Parathyroid adenoma (tissue), 2 donors: ENCODE data around the gene KCTD16.

Source experiments
- H2AFZ ChIP-seq: fragments of 300-600 bp; sonication (generic); one replicate; pipeline ENCODE4 v1.7.0; 2017; ENCODE audit warnings: antibody characterized with exemption, mild to moderate bottlenecking
- H3K27ac ChIP-seq: fragments of 300-600 bp; sonication (generic); one replicate; pipeline ENCODE4 v1.7.0; 2017
- H3K27me3 ChIP-seq: fragments of 300-600 bp; sonication (generic); one replicate; pipeline ENCODE4 v1.7.0; 2017; ENCODE audit warnings: low read length; ENCODE audit not compliant: control insufficient read depth, insufficient read depth
- H3K36me3 ChIP-seq: fragments of 300-600 bp; sonication (generic); one replicate; pipeline ENCODE4 v1.7.0; 2017; ENCODE audit warnings: low read length; ENCODE audit not compliant: control insufficient read depth, insufficient read depth
- H3K4me1 ChIP-seq: fragments of 300-600 bp; sonication (generic); one replicate; pipeline ENCODE4 v1.7.0; 2017; ENCODE audit warnings: control low read depth
- H3K4me2 ChIP-seq: fragments of 300-600 bp; sonication (generic); one replicate; pipeline ENCODE4 v1.7.0; 2017; ENCODE audit warnings: low read length
- H3K4me3 ChIP-seq: fragments of 300-600 bp; sonication (generic); one replicate; pipeline ENCODE4 v1.7.0; 2017; ENCODE audit warnings: low read depth, low read length
- H3K79me2 ChIP-seq: fragments of 300-600 bp; sonication (generic); one replicate; pipeline ENCODE4 v1.7.0; 2017; ENCODE audit warnings: control low read depth
- H3K9ac ChIP-seq: fragments of 300-600 bp; sonication (generic); one replicate; pipeline ENCODE4 v1.7.0; 2017; ENCODE audit warnings: mild to moderate bottlenecking
- H3K9me3 ChIP-seq: fragments of 300-600 bp; sonication (generic); one replicate; pipeline ENCODE4 v1.7.0; 2017; ENCODE audit warnings: low read length; ENCODE audit not compliant: control insufficient read depth
- CTCF ChIP-seq: fragments of 300-600 bp; sonication (generic); IDR thresholded peaks from one replicate; pipeline ENCODE4 v1.7.0; 2017; ENCODE audit warnings: antibody characterized with exemption, mild to moderate bottlenecking
- donor health status: primary hyperparathyroidism.

Gene KCTD16

GRCh38 chr5:144374637-144375036 is 204.0 kb downstream of the KCTD16 start:
- no peak for TF ChIP-seq CTCF
- no peaks in the 10 kb centered on the region for H3K79me2 ChIP-seq
- no peak overlapping the region for H3K4me2 ChIP-seq
- H3K4me3 ChIP-seq, result no peak overlapping the region
- no peaks in the 10 kb centered on the region for H3K9me3 ChIP-seq
- H3K4me1 ChIP-seq, result no peaks in the 10 kb centered on the region
- no peaks in the 10 kb centered on the region for H3K36me3 ChIP-seq
- H3K27ac ChIP-seq, result no peak overlapping the region
- H2AFZ ChIP-seq, result no peak overlapping the region
- H3K27me3 ChIP-seq, result no peaks in the 10 kb centered on the region
- H3K9ac ChIP-seq, result no peak overlapping the region

GRCh38 chr5:144377207-144377606 is 206.5 kb downstream of the KCTD16 start:
- Histone ChIP-seq H3K4me2 (no peak overlapping the region), H3K27me3 (no peaks in the 10 kb centered on the region), H3K79me2 (no peaks in the 10 kb centered on the region), H2AFZ (no peak overlapping the region), H3K36me3 (no peaks in the 10 kb centered on the region), H3K4me1 (no peaks in the 10 kb centered on the region), H3K27ac (no peak overlapping the region), H3K9me3 (no peaks in the 10 kb centered on the region), H3K4me3 (no peak overlapping the region), H3K9ac (no peak overlapping the region)
- TF ChIP-seq CTCF, result no peak

- Histone ChIP-seq H3K4me1 (no peaks in the 10 kb centered on the region), H2AFZ (no peak overlapping the region), H3K79me2 (no peaks in the 10 kb centered on the region), H3K36me3 (no peaks in the 10 kb centered on the region), H3K4me3 (no peak overlapping the region), H3K27me3 (no peaks in the 10 kb centered on the region), H3K9me3 (no peaks in the 10 kb centered on the region), H3K27ac (no peak overlapping the region), H3K9ac (no peak overlapping the region), H3K4me2 (no peak overlapping the region)
- no peak for TF ChIP-seq CTCF
Measured at GRCh38 chr5:144378681-144379080, 208.0 kb downstream of the KCTD16 start.

- no peaks in the 10 kb centered on the region for H3K4me1 ChIP-seq
- TF ChIP-seq CTCF, result no peak
- no peaks in the 10 kb centered on the region for H3K9me3 ChIP-seq
- no peak overlapping the region for H3K27ac ChIP-seq
- H2AFZ ChIP-seq, result no peak overlapping the region
- H3K79me2 ChIP-seq, result no peaks in the 10 kb centered on the region
- H3K4me2 ChIP-seq, result no peak overlapping the region
- H3K9ac ChIP-seq, result no peak overlapping the region
- H3K36me3 ChIP-seq, result no peaks in the 10 kb centered on the region
- H3K4me3 ChIP-seq, result no peak overlapping the region
- H3K27me3 ChIP-seq, result no peaks in the 10 kb centered on the region
Measured at GRCh38 chr5:144385597-144385996, 214.9 kb downstream of the KCTD16 start.

- no peak overlapping the region for H3K27ac ChIP-seq
- no peaks in the 10 kb centered on the region for H3K27me3 ChIP-seq
- H3K36me3 ChIP-seq, result no peaks in the 10 kb centered on the region
- H3K79me2 ChIP-seq, result no peaks in the 10 kb centered on the region
- no peak for TF ChIP-seq CTCF
- no peak overlapping the region for H2AFZ ChIP-seq
- H3K4me1 ChIP-seq, result no peaks in the 10 kb centered on the region
- no peak overlapping the region for H3K9ac ChIP-seq
- H3K9me3 ChIP-seq, result no peaks in the 10 kb centered on the region
- H3K4me2 ChIP-seq, result no peak overlapping the region
- H3K4me3 ChIP-seq, result no peak overlapping the region
Measured at GRCh38 chr5:144386315-144386714, 215.6 kb downstream of the KCTD16 start.
